ENCODE results near the gene USHBP1.

The USHBP1 gene

DNA sequence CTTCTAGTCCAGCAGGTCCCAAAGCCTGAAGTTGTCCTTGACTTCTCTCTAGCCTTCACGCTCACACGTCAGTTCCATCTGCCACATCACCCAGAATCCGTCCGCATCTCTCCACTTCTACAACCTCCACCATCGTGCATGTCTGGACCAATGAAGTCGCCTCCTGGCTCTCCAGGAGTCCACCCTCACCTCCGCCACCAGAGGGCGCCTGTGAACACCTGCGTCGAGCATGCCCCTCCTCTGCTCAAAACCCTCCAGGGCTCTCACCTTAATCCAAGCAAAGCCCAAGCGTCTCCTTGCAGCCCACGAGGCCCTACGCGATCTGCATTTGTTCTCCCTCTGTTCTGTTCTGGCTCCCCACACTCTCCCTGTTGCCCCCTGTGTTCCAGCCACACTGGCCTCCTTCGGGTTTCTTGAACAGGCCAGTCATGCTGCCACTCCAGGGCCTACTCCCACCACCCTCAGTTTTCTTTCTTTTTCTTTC lies 3.7 kb downstream of the USHBP1 start:
- DNase-seq: peak; percentile 85

DNA sequence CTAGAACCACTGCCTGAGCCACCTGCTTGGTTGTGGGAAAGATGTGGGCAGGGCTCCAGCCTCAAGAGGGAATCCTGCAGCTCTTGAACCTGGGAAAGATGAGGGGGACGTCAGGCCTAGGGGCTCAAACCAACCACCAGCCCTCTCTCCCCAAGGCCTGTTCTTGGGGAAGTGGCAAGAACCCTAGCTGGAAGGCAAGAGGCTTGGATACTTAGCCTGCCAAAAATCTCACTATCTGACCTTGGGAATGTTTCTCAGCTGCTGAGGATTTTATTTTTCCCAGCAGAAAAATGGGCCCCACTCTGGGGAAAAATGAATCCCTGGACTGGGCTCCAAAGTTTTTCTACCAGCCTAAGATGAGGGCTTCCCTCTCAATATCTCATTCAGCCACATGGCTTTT lies 4.6 kb downstream of the USHBP1 start:
- no peak for DNase-seq

DNA sequence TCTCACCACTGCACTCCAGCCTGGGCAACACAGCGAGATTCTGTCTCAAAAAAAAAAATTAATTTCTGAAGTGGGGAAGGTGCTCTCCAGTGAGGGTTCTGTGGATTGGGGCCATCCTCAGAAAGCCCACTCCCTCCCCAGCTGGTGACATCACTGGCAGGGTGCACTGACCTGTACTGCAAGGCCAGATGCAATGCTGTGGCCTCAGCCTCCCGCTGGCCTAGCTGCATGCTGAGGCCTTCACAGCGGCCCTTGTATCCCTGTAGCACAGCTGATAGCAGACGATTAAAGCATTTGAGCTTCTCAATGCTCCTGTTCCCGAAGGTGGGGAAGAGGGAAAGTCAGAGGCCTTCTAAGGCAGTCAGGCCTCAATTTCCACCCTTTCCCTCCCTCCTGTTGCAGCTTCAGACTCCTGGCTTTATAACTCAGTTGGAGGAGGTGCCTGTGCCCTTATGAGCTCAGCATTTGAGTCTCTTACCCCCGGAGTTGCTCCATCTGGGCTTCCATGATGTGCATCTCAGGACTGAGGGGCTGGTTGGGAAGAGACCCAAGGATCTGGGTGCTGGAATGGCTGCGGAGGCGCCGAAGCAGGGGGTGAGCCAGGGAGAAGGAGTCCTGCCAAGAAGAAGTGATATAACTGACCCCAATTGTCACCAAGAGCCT lies 5.3 kb downstream of the USHBP1 start:
- no peak for DNase-seq

DNA sequence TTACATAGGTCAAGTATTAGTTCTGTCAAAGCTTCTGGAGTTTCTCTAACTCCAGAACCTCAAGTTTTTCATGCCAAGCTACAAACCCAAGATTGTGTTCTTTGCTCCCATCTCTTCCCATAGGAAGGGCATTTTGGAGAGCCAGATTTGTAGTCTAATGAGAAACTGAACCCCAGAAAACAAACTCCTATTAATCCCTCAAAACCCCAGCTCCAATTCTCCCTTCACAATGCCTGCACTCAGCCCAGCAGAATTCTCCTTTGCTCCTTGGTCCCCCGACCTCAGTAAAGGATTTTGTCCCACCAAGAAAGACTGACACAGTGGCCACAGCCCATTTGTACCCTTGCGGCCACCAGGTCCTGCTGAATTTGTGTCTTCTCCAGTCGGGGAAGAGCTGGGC lies 8.4 kb downstream of the USHBP1 start:
- DNase-seq: no peak

DNA sequence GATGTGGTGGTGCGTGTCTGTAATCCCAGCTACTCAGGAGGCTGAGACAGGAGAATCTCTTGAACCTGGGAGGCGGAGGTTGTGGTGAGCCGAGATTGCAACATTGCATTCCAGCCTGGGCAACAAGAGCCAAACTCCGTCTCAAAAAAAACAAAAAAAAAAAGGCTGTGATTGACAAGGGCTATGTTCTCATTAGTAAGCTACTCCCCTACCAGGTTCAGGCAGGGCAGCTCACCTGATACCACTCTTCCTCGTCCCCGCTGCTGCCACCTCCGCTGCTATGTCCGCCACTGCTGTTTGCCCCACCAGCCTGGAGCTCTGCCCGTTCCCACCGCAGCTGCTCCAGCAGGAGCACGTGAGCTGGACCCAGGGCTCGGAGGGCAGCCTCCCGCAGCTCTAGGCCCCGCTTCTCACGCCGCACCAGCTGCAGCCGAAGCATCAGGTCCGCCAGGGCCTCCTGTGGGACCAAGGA lies 9.4 kb downstream of the USHBP1 start:
- DNase-seq: no peak

DNA sequence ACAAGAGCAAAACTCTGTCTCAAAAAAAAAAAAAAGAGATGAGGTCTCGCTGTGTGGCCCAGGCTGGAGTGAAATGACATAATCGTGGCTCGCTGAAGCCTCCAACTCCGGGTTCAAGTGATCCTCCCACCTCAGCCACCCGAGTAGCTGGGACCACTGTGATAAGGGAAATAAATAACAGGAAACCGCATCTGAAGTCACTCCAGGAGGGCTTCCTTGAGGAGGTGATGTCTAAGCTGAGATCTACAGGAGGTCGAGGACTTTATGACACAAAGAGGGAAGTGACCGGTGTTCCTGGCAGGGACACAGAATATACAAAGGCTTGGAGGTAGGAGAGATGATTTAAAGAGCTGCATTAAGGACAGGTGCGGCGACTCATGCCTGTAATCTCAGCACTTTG lies 9.9 kb downstream of the USHBP1 start:
- no peak for DNase-seq

DNA sequence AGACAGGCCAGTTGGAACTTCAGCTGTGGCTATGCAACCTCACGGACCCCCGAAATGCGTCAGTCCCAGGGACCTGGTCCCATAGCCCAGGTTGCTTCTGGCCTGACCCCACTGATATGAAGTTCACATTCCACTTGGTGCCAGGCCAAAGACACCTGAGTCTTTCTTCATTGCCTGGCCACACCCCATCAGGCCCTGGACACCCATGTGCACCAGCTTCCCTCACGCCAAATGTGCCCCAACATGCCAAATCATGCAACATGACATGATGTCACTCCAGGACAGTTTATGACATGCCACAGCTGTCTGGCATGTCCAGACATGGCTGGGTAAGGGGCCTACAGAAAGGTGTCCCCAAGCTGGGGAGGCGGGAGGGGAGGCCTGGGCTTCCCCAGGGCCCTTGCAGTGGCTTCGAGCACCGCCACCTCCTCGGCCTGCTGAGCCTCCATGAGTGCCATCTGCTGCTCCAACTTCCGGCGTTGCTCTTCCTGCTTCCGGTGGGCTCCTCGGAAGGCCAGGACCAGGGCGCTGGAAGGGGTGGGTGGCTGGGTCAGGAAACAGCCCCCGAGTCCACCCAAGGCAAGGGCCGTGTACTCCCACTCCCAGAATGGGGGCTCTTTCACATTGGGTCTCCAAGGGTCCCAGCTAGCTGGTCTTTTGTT lies 14.5 kb downstream of the USHBP1 start:
- no peak for DNase-seq

DNA sequence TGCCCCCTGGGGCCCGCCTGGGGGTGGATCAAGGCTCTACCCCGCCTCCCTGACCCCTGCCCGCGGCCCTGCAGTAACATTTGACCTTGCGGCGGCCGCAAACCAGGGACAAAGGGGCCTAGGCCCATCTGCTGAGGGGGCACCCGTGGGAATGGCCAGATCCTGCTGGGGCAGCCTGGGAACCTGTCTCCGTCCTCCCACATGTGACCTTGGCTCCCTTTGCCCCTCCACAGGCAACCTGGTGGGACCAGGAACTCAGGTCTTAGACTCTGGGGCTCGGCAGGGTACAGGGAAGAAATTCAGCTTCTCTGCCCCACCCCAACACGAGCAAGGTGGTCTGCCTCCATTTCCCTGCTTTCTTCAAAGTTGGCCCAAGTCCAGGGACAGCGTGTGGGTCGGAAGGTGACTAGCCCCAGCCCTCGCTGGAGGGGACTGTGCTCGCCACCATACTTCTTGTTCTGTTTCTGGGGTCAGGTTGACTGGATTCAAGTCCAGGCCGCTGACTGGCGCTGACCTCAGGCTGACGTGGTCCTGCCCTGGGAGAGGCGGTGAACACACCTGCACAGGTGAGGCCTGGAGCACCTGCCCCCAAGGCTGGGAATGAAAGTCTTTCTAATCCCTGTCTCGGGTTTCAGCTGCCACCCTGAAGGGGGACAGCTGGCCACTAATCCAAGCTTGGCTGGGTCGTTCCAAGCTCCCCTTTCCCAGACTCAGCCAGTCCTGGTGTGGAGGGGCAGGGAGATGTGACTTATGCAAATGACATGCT lies 16.4 kb downstream of the USHBP1 start:
- no peak for DNase-seq

DNA sequence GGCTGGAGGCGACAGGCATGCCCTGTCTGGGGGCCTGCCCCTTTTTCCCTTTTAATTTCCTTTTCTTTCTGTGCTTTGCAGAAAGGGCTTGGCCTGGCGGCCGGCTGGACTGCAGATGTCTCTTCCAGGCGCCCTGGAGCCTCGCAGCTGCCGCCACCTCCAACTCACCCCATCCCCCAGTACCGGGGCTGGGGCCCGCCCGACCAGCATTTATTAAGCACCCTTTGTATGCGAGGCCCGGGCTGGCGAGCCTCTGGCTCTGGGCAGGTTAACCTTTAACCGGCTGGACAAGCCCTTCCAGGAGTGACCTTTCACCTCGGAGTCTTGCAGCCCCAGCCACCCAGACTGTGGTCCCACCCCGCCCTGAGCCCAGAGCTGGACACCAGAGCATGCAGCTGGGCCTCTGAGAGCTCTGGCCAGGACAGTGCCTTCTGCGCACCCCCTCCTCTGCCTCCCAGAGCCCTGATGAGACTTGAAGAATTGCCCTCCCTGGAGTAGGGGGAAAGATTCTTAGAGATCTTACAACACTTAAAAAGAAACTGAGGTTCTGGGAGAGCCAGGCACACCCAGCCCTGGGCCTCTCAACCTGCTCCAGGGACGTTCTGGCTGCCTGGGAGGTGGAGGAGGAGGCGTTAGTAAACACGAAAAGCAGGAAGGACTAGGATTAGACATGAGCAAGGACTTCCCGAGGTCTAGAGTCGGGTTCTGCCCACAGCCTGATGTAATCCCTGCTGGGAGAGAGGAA lies 17.7 kb downstream of the USHBP1 start:
- no peak for DNase-seq

DNA sequence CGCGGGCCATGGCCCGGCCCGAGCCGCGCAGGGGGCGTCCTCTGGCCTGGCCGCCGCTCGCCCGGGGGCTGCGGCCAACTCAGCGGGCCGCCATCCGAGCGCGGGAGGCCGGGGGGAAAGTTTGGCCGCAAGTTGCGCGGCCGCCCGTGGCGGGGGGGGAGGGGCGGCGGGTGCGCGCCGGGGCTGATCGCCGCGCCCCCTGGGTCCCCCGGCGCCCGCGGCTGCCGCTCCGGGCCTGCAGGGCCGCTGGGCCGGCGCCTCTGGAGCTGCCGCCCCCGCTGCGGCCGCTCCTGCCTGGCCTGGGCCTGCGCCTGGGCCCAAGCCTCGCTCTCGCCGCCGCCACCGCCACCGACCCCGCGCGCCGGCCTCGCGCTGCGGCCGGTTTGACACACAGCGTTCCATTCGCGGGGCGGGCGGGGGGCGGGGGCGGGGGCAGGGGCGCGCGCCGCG lies 19.0 kb downstream of the USHBP1 start, which contains the start of gene NR2F6:
NR2F6 (minus strand) TSS at position 385 of the 450 bp plus-strand sequence. CDS start 699 bp downstream, outside the sequence.
- DNase-seq: peak; percentile 30

DNA sequence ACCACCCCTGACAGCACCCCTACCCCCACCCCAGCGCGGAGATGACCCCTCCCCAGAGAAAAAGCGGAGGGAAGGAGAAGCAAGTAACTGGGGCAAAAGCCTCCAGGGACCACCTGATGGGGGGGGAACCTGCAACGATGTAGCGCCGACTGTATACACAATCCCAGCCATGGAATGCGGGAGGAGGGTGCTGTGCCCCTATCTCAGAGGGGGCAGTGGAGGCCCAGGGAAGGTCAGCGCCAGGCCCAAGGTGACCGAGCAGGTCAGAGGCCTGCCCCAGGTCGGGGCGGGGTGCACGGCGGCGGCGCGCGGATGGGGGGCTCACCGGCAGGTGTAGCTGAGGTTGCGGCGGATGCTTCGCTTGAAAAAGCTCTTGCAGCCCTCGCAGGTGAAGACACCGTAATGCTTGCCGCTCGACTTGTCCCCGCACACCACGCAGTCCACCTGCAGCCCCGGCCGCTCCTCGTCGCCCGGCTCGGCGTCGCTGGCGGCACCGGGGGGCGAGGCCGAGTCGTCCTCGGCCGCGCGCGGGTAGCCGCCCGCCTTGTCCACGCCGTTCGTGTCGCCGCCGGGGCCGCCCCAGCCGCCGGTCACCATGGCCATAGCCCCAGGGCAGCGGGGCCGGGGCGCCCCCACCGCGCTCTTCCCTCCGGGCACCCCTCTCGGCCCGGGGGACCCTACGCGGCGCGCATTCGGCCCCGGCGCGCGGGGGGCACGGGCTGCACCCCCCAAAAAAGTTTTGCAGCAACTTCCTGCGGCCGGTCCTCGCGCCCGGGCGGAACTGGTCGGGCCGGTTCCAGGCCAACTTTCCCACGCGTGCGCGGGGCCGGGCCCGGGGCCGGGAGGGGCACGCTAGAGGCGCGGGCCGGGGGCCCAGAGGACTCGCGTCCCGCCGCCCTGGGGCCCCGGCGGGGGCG lies 19.7 kb downstream of the USHBP1 start:
- DNase-seq: no peak

DNA sequence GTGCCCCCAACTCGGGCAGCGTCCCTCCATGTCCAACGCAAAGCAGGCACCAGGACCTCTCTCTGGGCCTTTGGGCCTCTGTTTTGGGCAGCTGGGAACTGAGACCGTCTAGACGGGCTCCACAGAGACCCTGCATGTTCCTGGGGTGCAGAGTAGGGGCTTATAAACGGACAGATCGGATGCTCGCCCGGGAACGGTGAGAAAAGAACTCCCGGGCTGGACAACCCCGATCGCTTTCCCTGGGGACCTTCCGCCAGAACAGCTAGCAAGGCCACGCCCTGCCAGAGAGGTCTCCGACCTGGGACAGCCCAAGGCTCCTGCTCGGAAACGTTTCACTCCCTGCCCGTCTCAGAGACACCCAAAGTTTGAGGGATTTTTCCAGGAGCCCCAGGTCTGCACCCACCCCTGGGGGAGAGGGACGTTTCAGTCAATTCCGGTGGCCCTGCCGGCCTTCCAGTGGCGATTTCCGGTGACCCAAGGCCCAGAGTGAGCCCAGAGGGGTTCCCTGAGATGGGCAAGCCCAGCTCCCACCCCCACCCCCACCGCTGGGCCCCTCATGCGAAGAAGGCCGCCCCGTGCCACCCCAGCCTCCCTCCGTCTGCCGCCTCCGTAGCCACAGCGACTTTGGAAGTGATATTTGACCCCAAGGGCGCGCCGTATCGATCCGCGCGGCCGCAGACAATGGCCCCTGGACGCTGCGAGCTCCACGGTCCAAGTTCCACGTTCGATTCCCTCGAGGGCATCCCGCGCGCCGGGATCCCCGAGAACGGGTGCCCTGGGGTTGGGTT lies 20.5 kb downstream of the USHBP1 start:
- no peak for DNase-seq

DNA sequence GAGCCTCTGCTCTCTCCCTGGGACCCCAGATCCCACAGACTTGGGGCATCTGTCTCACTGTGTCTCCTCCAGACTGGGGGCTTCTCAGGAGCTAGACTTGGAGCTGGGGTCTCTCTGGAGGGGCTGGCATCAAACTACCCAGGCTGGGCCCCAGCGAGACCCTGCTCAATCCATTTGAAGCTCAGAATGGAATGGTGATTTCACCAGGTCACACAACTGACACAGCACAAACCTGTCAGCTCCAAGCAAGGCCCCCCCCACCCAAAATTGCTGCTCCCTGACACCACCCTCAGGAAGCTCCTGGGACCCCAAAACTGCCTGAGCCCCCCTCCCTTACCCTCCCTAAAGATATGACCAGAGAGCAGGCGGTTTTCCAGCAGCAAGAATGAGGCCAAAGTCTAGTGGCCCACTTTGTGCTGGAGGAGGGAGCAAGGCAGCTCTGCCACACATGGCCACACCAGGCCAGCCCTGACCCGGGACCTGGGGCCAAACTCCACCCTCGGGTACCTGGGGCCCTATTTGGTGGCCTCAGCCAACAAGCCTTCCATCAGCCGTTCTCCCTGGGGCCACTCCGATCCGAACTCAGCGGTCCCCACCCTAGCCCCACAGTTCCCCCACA lies 21.2 kb downstream of the USHBP1 start:
- no peak for DNase-seq

DNA sequence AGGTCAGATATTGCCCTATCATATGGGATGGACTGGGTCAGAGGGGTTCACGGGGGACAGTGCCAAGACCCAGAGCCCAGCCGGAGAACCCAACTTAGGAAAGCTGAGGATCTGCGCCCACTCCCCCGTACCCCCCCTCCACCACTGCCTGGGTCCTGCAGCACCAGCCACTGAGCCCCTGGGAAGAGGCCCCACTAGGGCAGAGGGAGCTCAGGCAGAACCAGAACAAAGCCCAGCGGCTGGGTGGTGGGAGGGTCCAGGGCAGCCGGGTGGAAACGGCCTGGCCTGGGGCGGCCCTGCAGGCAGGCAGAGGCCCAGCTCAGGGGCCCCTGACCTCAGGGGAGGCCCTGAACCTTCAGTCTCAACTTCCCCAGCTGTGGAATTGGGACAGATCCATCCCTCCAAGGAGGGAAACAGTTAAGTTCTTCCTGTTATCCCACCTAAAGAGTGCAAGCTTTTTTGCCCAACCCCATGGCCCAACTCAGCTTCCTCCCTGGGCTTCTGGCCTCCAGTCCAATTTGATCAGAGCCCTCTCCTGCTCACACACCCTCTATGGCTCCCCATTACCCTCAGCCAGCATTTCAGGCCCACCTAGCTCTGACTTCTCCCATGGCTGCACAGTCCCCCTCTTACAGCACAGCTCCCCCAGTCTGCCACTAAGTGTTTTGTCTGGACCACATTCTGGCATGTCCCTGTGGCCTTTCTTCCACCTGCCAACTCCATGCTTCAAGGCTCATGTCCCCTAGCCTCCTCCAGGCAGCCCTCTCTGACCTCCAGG lies 21.9 kb downstream of the USHBP1 start:
- DNase-seq: no peak

DNA sequence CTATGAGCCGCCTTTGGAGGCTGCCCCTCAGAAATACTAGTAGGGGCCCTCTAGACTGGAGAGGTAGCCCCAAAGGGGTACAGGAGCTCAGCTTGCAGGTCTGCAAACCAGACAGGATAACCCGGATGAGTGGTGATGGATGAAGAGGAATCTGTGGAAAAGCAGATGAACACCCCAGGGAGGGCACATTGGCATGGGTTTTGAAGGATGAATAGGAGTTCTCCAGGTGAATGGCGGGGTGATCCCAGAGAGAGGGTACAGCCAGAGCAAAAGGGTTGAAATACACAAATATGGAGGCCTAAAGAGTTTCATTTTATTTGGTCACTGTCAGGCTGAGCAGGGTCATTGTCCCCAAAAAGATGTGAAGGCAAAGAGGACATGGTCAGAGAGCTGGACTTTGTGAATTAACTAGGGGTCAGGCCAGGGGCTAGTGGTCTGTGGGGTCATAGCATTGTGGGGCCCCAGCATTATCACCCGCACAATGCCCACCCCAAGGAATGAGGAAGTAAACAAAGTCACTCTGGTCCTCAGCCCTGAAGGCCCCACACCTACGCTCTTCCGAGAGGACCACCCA lies 23.6 kb downstream of the USHBP1 start:
- DNase-seq: no peak

DNA sequence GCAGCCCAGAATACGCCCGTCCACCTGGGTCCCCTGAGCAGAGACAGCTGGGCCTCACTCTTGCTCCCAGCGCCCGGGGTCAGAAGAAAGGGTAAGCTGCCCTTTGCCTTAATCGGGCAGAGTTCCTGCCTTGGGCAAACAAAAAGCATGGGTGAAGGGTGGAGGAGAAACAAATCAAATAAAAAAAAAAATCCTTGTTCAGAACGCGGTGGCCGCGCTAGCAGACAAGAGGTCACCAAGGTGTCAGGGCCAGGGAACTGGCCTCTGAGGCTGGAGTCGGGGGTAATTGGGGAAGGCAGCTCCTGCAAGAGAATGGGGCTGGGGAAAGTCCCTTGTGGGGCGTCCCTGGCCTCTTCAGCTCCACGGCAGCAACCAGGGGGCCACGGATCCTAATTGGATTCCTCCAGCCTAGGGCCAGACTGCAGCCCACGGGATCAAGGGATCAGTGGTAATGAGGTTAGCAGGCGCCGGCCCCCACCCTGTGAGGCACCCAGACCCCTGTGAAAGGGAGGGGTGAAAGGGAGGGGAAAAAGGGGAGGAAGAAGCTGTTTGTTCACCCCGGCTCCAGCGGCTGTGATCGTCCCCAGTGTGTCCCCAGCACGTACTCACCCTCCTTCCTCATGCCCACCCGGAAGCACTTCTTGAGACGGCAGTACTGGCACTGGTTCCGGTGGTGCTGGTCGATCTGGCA lies 24.3 kb downstream of the USHBP1 start:
- no peak for DNase-seq

DNA sequence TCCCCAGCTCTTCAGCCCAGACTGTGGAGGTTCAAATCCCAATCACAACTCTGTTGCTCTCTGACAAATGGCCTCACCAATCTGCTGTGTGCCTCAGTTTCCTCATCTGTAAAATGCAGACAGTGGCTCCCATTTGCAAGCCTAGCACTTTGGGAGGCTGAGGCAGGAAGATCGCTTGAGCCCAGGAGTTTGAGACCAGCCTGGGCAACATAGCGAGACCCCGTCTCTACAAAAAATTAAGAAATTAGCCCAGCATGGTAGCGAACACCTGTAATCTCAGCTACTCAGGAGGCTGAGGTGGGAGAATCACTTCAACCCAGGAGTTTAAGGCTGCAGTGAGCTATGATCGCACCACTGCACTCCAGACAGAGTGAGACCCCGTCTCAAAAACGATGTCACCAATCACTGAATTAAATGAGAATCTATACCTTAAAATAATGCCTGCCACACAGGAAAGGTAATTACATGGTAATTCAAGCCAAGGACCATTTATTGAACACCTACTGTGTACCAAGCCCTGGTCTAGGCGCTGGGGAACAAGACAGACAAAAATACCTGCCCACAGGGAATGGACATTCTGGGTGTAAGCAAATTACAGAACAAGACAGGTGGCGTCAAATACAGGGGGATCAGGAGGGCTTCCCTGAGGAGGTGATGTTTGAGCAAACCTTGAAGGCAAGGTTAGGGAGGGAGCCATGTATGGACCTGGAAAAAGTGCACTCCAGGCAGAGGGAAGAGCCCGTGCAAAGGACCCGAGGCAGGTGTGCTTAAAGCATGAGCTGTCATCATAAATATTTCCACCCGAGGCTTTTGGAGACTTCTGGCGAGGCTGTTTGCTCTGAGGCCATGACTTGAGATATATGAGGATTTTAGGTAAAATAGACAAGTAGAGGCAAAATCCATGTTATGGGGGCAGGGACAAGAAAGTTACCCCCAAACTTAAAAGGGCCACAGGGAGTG lies 26.5 kb downstream of the USHBP1 start:
- no peak for DNase-seq

Data from activated T-cell treated with anti-CD3 and anti-CD28 coated beads for 4 hours (primary cell).